Measurements from ENCODE around the gene ABCG2. TPM values are rescaled to one million over a fixed set of nuclear protein-coding genes. Genes with fewer than 3 reads are reported as not detected.

Gene ABCG2
- polyA plus RNA-seq, 1 of the 3 experiments (the other 2 are of a cell fraction), result 0.02 TPM

DNA sequence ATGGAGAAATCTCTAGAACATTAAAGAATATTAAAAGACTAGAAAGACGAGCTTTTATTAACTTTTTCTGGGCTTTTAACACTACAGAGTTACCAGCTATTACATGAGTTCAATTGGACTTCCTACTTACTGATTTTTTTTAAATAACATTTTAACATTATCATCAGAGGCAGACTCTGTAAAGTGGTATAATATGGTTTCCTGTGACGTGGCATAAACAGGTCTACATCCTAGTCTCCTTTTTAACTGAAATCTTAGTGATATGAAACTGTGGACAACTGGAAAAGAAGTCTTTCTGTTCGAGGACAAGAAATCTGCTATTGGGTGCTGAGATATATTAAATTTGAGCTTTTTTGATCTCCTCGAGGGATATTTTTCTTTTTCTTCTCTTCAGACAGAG is 48.7 kb upstream of the ABCG2 start:
- WGBS (ENCODE audit: low lambda C conversion rate), result 40% methylated on average over 4 of the region's 4 CpGs
- H3K4me1 ChIP-seq (ENCODE audit: control insufficient read depth in 1 of 2, insufficient read depth in 2 of 2, low read depth in 1 of 2, low read length in 1 of 2), result no peaks in the 10 kb centered on the region
- no peaks in the 10 kb centered on the region for H3K9me2 ChIP-seq
- CTCF ChIA-PET, result interaction anchor here (0.9 to 1.8 kb wide), 7 partner anchors 9 to 368 kb away, joined by 3 to 7 read pairs (median 4); no protein-coding TSS in a partner anchor
- POLR2A ChIA-PET, result no interaction called here
- no peak overlapping the region for H3K9ac ChIP-seq
- no peaks in the 10 kb centered on the region for H3K9me3 ChIP-seq
- TF ChIP-seq FOXJ3 (CRISPR knock-in tag; IDR thresholded peaks at IDR 0.05), result no peak
- TF ChIP-seq, protein P1, sequence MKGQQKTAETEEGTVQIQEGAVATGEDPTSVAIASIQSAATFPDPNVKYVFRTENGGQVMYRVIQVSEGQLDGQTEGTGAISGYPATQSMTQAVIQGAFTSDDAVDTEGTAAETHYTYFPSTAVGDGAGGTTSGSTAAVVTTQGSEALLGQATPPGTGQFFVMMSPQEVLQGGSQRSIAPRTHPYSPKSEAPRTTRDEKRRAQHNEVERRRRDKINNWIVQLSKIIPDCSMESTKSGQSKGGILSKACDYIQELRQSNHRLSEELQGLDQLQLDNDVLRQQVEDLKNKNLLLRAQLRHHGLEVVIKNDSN (IDR thresholded peaks at IDR 0.05; ENCODE audit: borderline replicate concordance, low read depth), result no peak
- TF ChIP-seq, protein P2, sequence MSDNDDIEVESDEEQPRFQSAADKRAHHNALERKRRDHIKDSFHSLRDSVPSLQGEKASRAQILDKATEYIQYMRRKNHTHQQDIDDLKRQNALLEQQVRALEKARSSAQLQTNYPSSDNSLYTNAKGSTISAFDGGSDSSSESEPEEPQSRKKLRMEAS (IDR thresholded peaks at IDR 0.05; ENCODE audit: low read depth), result no peak
- no peak for TF ChIP-seq ELF1 (IDR thresholded peaks at IDR 0.05)
- no peak for TF ChIP-seq TEAD4 (IDR thresholded peaks at IDR 0.05; ENCODE audit: borderline replicate concordance, insufficient read depth)
- H3K27me3 ChIP-seq (ENCODE audit: insufficient read depth), result no peaks in the 10 kb centered on the region
- DNase-seq, result no peak
- no peaks in the 10 kb centered on the region for H3K36me3 ChIP-seq (replicated peaks in 1 of 2; ENCODE audit: control insufficient read depth in 1 of 2, insufficient read depth in 2 of 2, low read length in 1 of 2)
- H3K79me2 ChIP-seq (ENCODE audit: insufficient read depth), result no peaks in the 10 kb centered on the region
- no peak overlapping the region for H3K4me2 ChIP-seq
- H4K20me1 ChIP-seq (ENCODE audit: insufficient read depth), result no peaks in the 10 kb centered on the region
- no peak overlapping the region for H2AFZ ChIP-seq (ENCODE audit: low read depth)
- H3K4me3 ChIP-seq (ENCODE audit: low read depth in 2 of 2, low read length in 1 of 2), result no peak overlapping the region
- no peaks in the 10 kb centered on the region for H3F3A ChIP-seq (replicated peaks; ENCODE audit: insufficient read depth)
- no peak overlapping the region for H3K27ac ChIP-seq (ENCODE audit: low read depth in 2 of 2, low read length in 1 of 2)

DNA sequence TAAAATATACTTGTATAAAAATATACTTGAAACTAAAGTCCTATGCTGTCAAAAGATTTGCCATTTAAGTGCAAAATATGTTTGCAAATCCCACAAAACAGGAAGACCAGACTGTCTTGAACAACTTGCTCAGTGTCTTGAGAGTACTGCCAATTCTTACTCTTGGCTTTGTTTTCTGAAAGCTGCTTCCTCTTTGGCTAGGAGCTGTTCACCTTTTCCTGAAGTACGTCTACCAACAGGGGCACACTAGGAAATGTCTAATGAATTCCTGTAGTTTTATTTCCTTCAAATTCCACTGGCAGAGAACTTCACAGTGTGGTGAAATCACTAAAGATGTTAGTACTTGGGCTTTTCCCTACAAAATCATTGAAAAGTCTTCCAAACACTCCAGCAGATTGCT is 46.4 kb upstream of the ABCG2 start:
- CTCF ChIA-PET, result interaction anchor here (0.6 kb wide), 1 partner anchor 45 kb away, joined by 3 read pairs; no protein-coding TSS in a partner anchor
- Histone ChIP-seq H2AFZ (ENCODE audit: low read depth) (no peak overlapping the region), H4K20me1 (ENCODE audit: insufficient read depth) (no peaks in the 10 kb centered on the region), H3K27me3 (ENCODE audit: insufficient read depth) (no peaks in the 10 kb centered on the region), H3K4me2 (no peak overlapping the region), H3K79me2 (ENCODE audit: insufficient read depth) (no peaks in the 10 kb centered on the region), H3K4me3 (ENCODE audit: low read depth in 2 of 2, low read length in 1 of 2) (no peak overlapping the region), H3K9me2 (no peaks in the 10 kb centered on the region), H3K9me3 (no peaks in the 10 kb centered on the region), H3K36me3 (replicated peaks in 1 of 2; ENCODE audit: control insufficient read depth in 1 of 2, insufficient read depth in 2 of 2, low read length in 1 of 2) (no peaks in the 10 kb centered on the region), H3K9ac (no peak overlapping the region), H3K27ac (ENCODE audit: low read depth in 2 of 2, low read length in 1 of 2) (no peak overlapping the region), H3F3A (replicated peaks; ENCODE audit: insufficient read depth) (no peaks in the 10 kb centered on the region), H3K4me1 (ENCODE audit: control insufficient read depth in 1 of 2, insufficient read depth in 2 of 2, low read depth in 1 of 2, low read length in 1 of 2) (no peaks in the 10 kb centered on the region)
- 42% methylated on average over 1 of the region's 1 CpG for WGBS (ENCODE audit: low lambda C conversion rate)
- POLR2A ChIA-PET, result no interaction called here
- no peak for DNase-seq
- TF ChIP-seq NRF1 (IDR thresholded peaks at IDR 0.05; ENCODE audit: low read depth, low read length) (no peak), MXI1 (IDR thresholded peaks at IDR 0.05; ENCODE audit: low read depth, low read length) (no peak), SMC3 (IDR thresholded peaks at IDR 0.05; ENCODE audit: low read depth, low read length) (no peak), FOXM1 (IDR thresholded peaks at IDR 0.05; ENCODE audit: low read depth) (no peak), TEAD4 (IDR thresholded peaks at IDR 0.05; ENCODE audit: borderline replicate concordance, insufficient read depth) (no peak), YY1 (IDR thresholded peaks at IDR 0.05; ENCODE audit: low read depth) (no peak), ELF1 (IDR thresholded peaks at IDR 0.05) (no peak), GATA2 (CRISPR knock-in tag; IDR thresholded peaks at IDR 0.05) (no peak), TAF1 (IDR thresholded peaks at IDR 0.05; ENCODE audit: borderline replicate concordance, low read depth, low read length) (no peak)
- TF ChIP-seq, protein P3, sequence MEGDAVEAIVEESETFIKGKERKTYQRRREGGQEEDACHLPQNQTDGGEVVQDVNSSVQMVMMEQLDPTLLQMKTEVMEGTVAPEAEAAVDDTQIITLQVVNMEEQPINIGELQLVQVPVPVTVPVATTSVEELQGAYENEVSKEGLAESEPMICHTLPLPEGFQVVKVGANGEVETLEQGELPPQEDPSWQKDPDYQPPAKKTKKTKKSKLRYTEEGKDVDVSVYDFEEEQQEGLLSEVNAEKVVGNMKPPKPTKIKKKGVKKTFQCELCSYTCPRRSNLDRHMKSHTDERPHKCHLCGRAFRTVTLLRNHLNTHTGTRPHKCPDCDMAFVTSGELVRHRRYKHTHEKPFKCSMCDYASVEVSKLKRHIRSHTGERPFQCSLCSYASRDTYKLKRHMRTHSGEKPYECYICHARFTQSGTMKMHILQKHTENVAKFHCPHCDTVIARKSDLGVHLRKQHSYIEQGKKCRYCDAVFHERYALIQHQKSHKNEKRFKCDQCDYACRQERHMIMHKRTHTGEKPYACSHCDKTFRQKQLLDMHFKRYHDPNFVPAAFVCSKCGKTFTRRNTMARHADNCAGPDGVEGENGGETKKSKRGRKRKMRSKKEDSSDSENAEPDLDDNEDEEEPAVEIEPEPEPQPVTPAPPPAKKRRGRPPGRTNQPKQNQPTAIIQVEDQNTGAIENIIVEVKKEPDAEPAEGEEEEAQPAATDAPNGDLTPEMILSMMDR (IDR thresholded peaks at IDR 0.05), result no peak
- TF ChIP-seq, protein P4, sequence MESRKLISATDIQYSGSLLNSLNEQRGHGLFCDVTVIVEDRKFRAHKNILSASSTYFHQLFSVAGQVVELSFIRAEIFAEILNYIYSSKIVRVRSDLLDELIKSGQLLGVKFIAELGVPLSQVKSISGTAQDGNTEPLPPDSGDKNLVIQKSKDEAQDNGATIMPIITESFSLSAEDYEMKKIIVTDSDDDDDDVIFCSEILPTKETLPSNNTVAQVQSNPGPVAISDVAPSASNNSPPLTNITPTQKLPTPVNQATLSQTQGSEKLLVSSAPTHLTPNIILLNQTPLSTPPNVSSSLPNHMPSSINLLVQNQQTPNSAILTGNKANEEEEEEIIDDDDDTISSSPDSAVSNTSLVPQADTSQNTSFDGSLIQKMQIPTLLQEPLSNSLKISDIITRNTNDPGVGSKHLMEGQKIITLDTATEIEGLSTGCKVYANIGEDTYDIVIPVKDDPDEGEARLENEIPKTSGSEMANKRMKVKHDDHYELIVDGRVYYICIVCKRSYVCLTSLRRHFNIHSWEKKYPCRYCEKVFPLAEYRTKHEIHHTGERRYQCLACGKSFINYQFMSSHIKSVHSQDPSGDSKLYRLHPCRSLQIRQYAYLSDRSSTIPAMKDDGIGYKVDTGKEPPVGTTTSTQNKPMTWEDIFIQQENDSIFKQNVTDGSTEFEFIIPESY (IDR thresholded peaks at IDR 0.05; ENCODE audit: borderline replicate concordance, low read depth), result no peak
- TF ChIP-seq, protein P5, sequence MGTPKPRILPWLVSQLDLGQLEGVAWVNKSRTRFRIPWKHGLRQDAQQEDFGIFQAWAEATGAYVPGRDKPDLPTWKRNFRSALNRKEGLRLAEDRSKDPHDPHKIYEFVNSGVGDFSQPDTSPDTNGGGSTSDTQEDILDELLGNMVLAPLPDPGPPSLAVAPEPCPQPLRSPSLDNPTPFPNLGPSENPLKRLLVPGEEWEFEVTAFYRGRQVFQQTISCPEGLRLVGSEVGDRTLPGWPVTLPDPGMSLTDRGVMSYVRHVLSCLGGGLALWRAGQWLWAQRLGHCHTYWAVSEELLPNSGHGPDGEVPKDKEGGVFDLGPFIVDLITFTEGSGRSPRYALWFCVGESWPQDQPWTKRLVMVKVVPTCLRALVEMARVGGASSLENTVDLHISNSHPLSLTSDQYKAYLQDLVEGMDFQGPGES (IDR thresholded peaks at IDR 0.05; ENCODE audit: low read depth, low read length), result no peak
- TF ChIP-seq, protein P1 (IDR thresholded peaks at IDR 0.05; ENCODE audit: borderline replicate concordance, low read depth), result no peak
